ENCODE data around the gene RPRD2. TPM values are rescaled to one million over a fixed set of nuclear protein-coding genes. Genes with fewer than 3 reads are reported as not detected.

Gene RPRD2
- total and polyA plus RNA-seq, 2 experiments from 2014 or later = 16.8 to 20.4 TPM

DNA sequence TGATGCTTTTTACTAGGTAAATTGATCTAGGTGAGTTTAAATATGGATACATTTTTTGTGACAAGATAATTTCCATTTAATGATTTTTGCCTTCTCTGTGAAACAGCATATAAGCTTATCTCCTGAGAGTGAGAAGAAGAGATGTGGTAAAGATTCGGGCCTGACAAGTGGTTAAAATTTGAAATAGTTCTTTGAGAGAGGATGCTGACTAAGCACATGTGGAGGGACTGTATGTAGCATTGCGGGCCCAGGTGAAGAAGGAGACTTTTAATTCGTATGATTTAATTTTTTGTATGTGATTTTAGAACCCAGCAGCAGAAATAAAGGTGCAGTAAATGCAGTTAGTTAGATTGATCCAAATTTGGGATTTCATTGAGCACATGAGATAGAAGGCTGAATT is 51.9 kb downstream of the RPRD2 start:
- Histone ChIP-seq H3K4me3 (no peak overlapping the region), H3K27me3 (ENCODE audit: insufficient read depth) (no peaks in the 10 kb centered on the region), H3K4me1 (ENCODE audit: insufficient read depth) (peaks cover 5% of the 10 kb centered on the region; the same call in 1 of the 2 replicates), H3F3A (replicated peaks; ENCODE audit: low read depth) (no peaks in the 10 kb centered on the region), H3K36me3 (ENCODE audit: insufficient read depth) (no peaks in the 10 kb centered on the region; the same call in 1 of the 2 replicates), H3K4me2 (no peak overlapping the region), H2AFZ (no peak overlapping the region), H3K79me2 (replicated peaks; ENCODE audit: insufficient read depth) (peaks cover 62% of the 10 kb centered on the region), H3K27ac (ENCODE audit: low read depth) (no peak overlapping the region), H3K9me2 (ENCODE audit: insufficient read depth) (no peaks in the 10 kb centered on the region), H4K20me1 (replicated peaks; ENCODE audit: insufficient read depth) (peaks cover 15% of the 10 kb centered on the region)
- DNase-seq (ENCODE audit: low spot score) (no peak), ATAC-seq (no peak)
- Mint-ChIP-seq H3K9me3 (no peaks in the 10 kb centered on the region), H3K27me3 (ENCODE audit: insufficient read depth, low read depth, poor library complexity) (no peaks in the 10 kb centered on the region), H3K4me3 (no peak overlapping the region), H3K4me1 (peaks cover 4% of the 10 kb centered on the region; the same call in 2 of the 3 replicates), H3K36me3 (ENCODE audit: low read depth) (peaks cover 16% of the 10 kb centered on the region), H3K27ac (no peak overlapping the region; the same call in 1 of the 2 replicates)
- TF ChIP-seq ZNF462 (CRISPR knock-in tag; IDR thresholded peaks at IDR 0.05) = no peak
- no peak for TF ChIP-seq STAT1 (IDR thresholded peaks at IDR 0.05; ENCODE audit: unreplicated experiment)
- no peak for TF ChIP-seq POLR2AphosphoS5 (IDR thresholded peaks at IDR 0.05; ENCODE audit: low read depth)
- TF ChIP-seq CTCF (conservative IDR thresholded peaks at IDR 0.05; ENCODE audit: low read depth in 2 of 2) = no peak
